ENCODE measurements around the gene PCDHB11.
"Not testable (repeated sequence)": the region's sequence is repeated elsewhere in the genome, so short reads cannot be mapped to it uniquely, and the experiment has no call there.

Gene PCDHB11

GRCh38 chr5:141199359-141200235 is at the start of gene PCDHB11:
TSS of gene PCDHB11 (plus strand) at chr5:141199627. CDS start at chr5:141199775, 148 bp downstream.
- peak; percentile 42 for DNase-seq

- DNase-seq: peak; percentile 46
Observed at GRCh38 chr5:141149812-141150211, 49.6 kb upstream of the PCDHB11 start, which contains the start of gene PCDHB6. TSS of gene PCDHB6 (plus strand) at chr5:141150057. CDS start at chr5:141150258, 201 bp downstream.

DNA sequence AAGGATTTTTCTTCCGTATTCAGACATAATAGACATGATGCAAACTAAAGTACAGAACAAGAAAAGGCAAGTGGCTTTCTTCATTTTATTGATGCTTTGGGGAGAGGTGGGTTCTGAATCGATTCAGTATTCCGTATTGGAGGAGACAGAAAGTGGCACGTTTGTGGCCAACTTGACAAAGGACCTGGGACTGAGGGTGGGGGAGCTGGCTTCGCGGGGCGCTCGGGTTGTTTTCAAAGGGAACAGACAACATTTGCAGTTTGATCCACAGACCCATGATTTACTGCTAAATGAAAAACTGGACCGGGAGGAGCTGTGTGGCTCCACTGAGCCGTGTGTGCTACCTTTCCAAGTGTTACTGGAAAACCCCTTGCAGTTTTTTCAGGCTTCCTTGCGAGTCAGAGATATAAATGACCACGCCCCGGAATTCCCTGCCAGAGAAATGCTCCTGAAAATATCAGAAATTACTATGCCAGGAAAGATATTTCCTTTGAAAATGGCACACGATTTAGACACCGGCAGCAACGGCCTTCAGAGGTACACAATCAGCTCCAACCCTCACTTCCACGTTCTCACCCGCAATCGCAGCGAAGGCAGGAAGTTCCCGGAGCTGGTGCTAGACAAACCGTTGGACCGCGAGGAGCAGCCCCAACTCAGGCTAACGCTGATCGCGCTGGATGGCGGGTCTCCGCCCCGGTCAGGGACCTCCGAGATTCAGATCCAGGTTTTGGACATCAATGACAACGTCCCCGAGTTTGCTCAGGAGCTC is 49.0 kb upstream of the PCDHB11 start:
- peak; percentile 7 for DNase-seq

DNA sequence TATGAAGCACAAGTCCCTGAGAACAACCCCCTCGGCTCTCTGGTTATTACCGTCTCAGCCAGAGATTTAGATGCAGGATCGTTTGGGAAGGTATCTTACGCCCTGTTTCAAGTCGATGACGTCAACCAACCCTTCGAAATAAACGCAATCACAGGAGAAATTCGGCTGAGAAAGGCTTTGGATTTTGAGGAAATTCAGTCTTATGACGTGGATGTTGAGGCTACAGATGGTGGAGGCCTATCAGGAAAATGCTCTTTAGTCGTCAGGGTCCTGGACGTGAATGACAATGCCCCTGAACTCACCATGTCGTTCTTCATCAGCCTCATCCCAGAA is 48.5 kb upstream of the PCDHB11 start:
- DNase-seq: no peak

DNA sequence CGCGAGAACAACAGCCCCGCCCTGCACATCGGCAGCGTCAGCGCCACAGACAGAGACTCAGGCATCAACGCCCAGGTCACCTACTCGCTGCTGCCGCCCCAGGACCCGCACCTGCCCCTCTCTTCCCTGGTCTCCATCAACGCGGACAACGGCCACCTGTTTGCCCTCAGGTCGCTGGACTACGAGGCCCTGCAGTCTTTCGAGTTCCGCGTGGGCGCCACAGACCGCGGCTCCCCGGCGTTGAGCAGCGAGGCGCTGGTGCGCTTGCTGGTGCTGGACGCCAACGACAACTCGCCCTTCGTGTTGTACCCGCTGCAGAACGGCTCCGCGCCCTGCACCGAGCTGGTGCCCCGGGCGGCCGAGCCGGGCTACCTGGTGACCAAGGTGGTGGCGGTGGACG is 47.8 kb upstream of the PCDHB11 start:
- not testable (repeated sequence) for DNase-seq

- DNase-seq: not testable (repeated sequence)
Observed at GRCh38 chr5:141152096-141152495, 47.3 kb upstream of the PCDHB11 start.

DNA sequence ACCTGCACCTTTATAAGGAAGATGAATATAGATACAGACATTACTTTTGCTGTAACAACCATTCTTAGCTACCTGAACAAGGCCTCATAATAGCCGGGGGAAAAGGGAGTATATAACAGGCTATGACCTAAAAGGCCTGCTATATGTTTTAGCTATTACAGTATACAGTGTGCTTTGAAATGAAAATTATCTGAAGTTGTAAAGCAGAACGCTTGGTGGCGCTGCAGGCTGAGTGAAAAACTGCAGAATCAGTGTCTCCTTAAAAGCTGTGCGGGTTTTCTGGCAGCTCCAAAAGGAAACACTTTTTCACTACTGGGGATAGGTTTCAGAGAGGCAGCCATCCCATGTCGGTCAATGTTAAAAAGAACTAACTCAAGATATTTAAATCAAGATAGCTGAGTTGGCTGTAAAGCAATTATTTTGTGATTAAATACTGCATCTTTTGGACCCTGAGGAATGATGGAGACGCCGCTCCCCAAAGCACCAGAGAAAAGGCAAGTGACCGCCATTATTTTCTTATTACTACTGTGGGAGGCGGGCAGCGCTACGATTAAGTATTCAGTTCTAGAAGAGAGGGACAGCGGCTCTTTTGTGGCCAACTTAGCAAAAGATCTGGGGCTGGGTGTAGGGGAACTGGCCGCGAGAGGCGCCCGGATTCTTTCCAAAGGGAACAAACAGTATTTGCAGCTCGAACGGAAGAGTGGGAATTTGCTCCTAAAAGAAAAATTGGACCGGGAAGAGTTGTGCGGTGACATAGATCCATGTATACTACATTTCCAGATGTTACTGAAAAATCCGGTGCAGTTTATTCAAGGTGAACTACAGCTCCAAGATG is 43.7 kb upstream of the PCDHB11 start:
- DNase-seq: peak; percentile 9

GRCh38 chr5:141157356-141157755 is 42.1 kb upstream of the PCDHB11 start:
- DNase-seq: not testable (repeated sequence)

DNA sequence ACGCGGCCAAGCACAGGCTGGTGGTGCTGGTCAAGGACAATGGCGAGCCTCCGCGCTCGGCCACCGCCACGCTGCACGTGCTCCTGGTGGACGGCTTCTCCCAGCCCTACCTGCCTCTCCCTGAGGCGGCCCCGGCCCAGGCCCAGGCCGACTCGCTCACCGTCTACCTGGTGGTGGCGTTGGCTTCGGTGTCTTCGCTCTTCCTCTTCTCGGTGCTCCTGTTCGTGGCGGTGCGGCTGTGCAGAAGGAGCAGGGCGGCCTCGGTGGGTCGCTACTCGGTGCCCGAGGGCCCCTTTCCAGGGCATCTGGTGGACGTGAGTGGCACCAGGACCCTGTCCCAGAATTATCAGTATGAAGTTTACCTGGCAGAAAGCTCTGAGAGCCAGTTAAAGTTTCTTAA is 41.5 kb upstream of the PCDHB11 start:
- DNase-seq: not testable (repeated sequence)

GRCh38 chr5:141172381-141173204 is 26.8 kb upstream of the PCDHB11 start, which contains the start of gene PCDHB7:
TSS of gene PCDHB7 (plus strand) at chr5:141172644. CDS start at chr5:141172836, 192 bp downstream.
- DNase-seq: peak; percentile 21

DNA sequence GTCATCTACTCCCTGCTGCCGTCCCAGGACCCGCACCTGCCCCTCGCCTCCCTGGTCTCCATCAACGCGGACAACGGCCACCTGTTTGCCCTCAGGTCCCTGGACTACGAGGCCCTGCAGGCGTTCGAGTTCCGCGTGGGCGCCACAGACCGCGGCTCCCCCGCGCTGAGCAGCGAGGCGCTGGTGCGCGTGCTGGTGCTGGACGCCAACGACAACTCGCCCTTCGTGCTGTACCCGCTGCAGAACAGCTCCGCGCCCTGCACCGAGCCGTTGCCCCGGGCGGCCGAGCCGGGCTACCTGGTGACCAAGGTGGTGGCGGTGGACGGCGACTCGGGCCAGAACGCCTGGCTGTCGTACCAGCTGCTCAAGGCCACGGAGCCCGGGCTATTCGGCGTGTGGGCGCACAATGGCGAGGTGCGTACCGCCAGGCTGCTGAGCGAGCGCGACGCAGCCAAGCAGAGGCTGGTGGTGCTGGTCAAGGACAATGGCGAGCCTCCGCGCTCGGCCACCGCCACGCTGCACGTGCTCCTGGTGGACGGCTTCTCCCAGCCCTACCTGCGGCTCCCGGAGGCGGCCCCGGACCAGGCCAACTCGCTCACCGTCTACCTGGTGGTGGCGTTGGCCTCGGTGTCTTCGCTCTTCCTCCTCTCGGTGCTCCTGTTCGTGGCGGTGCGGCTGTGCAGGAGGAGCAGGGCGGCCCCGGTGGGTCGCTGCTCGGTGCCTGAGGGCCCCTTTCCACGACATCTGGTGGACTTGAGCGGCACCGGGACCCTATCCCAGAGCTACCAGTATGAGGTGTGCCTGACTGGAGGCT is 24.9 kb upstream of the PCDHB11 start:
- not testable (repeated sequence) for DNase-seq

DNA sequence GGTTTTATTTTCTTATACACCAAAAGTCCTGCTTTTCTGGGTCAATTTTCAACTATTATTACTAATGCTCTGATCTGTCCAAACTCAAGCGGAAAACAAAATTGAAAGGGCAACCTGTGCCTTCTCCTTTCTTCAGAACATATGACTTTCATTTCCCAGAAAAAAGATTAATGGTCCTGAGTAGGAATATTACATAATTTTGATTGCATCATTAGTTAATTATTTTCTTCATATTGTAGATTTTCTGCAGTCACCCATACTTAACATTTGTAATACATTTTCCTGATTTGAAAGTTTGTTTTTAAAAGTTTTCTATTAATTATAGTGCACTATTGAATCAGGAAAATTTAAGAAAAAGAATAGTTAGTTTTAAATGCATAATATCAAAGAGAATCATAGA is 23.5 kb upstream of the PCDHB11 start:
- DNase-seq: no peak

- DNase-seq: not testable (repeated sequence)
Observed at GRCh38 chr5:141177577-141178191, 21.7 kb upstream of the PCDHB11 start, which contains the start of gene PCDHB8. TSS of gene PCDHB8 (plus strand) at chr5:141177790. CDS start at chr5:141178035, 245 bp downstream.

DNA sequence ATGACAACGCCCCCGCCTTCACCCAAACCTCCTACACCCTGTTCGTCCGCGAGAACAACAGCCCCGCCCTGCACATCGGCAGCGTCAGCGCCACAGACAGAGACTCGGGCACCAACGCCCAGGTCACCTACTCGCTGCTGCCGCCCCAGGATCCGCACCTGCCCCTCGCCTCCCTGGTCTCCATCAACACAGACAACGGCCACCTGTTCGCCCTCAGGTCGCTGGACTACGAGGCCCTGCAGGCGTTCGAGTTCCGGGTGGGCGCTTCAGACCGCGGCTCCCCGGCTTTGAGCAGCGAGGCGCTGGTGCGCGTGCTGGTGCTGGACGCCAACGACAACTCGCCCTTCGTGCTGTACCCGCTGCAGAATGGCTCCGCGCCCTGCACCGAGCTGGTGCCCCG is 20.1 kb upstream of the PCDHB11 start:
- not testable (repeated sequence) for DNase-seq

DNA sequence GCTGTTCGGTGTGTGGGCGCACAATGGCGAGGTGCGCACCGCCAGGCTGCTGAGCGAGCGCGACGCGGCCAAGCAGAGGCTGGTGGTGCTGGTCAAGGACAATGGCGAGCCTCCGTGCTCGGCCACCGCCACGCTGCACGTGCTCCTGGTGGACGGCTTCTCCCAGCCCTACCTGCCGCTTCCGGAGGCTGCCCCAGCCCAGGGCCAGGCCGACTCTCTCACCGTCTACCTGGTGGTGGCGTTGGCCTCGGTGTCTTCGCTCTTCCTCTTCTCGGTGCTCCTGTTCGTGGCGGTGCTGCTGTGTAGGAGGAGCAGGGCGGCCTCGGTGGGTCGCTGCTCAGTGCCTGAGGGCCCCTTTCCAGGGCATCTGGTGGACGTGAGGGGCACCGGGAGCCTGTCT is 19.6 kb upstream of the PCDHB11 start:
- DNase-seq: not testable (repeated sequence)

- DNase-seq: no peak
Observed at GRCh38 chr5:141180313-141180712, 19.1 kb upstream of the PCDHB11 start.

GRCh38 chr5:141182248-141182647 is 17.2 kb upstream of the PCDHB11 start, which contains the start of gene PCDHB16:
TSS of gene PCDHB16 (plus strand) at chr5:141182387. CDS start at chr5:141182560, 173 bp downstream.
- no peak for DNase-seq

GRCh38 chr5:141184117-141184855 is 15.1 kb upstream of the PCDHB11 start:
- not testable (repeated sequence) for DNase-seq

GRCh38 chr5:141186897-141187512 is 12.4 kb upstream of the PCDHB11 start, which contains the start of gene PCDHB9:
TSS of gene PCDHB9 (plus strand) at chr5:141187161. CDS start at chr5:141187319, 158 bp downstream.
- peak; percentile 49 for DNase-seq
